ENCODE measurements around the gene GRIK2. TPM values are rescaled to one million over a fixed set of nuclear protein-coding genes. Genes with fewer than 3 reads are reported as not detected.

GRIK2 gene
- total RNA-seq, 2 experiments from 2014 or later = not detected

- no peaks in the 10 kb centered on the region for H3K27me3 Mint-ChIP-seq
- H3K36me3 Mint-ChIP-seq (ENCODE audit: low read depth) = no peaks in the 10 kb centered on the region
- no peak for TF ChIP-seq CTCF (IDR thresholded peaks at IDR 0.05)
- no peak overlapping the region for H3K4me3 Mint-ChIP-seq
- no peak for ATAC-seq
- no peak overlapping the region for H3K27ac Mint-ChIP-seq
- no peaks in the 10 kb centered on the region for H3K4me1 Mint-ChIP-seq (ENCODE audit: low read depth)
- intact Hi-C loops (cut with micrococcal nuclease) = no loop called here
- no peak for DNase-seq
- POLR2A ChIA-PET = no interaction called here
- CTCF ChIA-PET = no interaction called here
- H3K9me3 Mint-ChIP-seq = no peaks in the 10 kb centered on the region
Measured at GRCh38 chr6:101558712-101559111, 165.2 kb downstream of the GRIK2 start.

GRCh38 chr6:101572627-101573026, 179.1 kb downstream of the GRIK2 start:
- Mint-ChIP-seq H3K4me1 (ENCODE audit: low read depth) (no peaks in the 10 kb centered on the region), H3K27ac (no peak overlapping the region), H3K36me3 (ENCODE audit: low read depth) (no peaks in the 10 kb centered on the region), H3K4me3 (no peak overlapping the region), H3K27me3 (no peaks in the 10 kb centered on the region), H3K9me3 (no peaks in the 10 kb centered on the region)
- POLR2A ChIA-PET = no interaction called here
- TF ChIP-seq CTCF (IDR thresholded peaks at IDR 0.05) = no peak
- DNase-seq = no peak
- no peak for ATAC-seq
- CTCF ChIA-PET = no interaction called here
- intact Hi-C loops (cut with micrococcal nuclease) = no loop called here

GRCh38 chr6:101577091-101577490, 183.6 kb downstream of the GRIK2 start:
- DNase-seq = no peak
- CTCF ChIA-PET = no interaction called here
- H3K27me3 Mint-ChIP-seq = no peaks in the 10 kb centered on the region
- no peak for TF ChIP-seq CTCF (IDR thresholded peaks at IDR 0.05)
- intact Hi-C loops (cut with micrococcal nuclease) = no loop called here
- no peaks in the 10 kb centered on the region for H3K36me3 Mint-ChIP-seq (ENCODE audit: low read depth)
- no peak overlapping the region for H3K4me3 Mint-ChIP-seq
- no peak overlapping the region for H3K27ac Mint-ChIP-seq
- ATAC-seq = no peak
- no peaks in the 10 kb centered on the region for H3K4me1 Mint-ChIP-seq (ENCODE audit: low read depth)
- no peaks in the 10 kb centered on the region for H3K9me3 Mint-ChIP-seq
- POLR2A ChIA-PET = no interaction called here

GRCh38 chr6:101578306-101578705, 184.8 kb downstream of the GRIK2 start:
- Mint-ChIP-seq H3K36me3 (ENCODE audit: low read depth) (no peaks in the 10 kb centered on the region), H3K27me3 (no peaks in the 10 kb centered on the region), H3K4me1 (ENCODE audit: low read depth) (no peaks in the 10 kb centered on the region), H3K27ac (no peak overlapping the region), H3K4me3 (no peak overlapping the region), H3K9me3 (no peaks in the 10 kb centered on the region)
- intact Hi-C loops (cut with micrococcal nuclease) = no loop called here
- ChIA-PET CTCF (no interaction called here), POLR2A (no interaction called here)
- DNase-seq = no peak
- ATAC-seq = no peak
- TF ChIP-seq CTCF (IDR thresholded peaks at IDR 0.05) = no peak

GRCh38 chr6:101582792-101583191, 189.3 kb downstream of the GRIK2 start:
- ChIA-PET CTCF (no interaction called here), POLR2A (no interaction called here)
- no peaks in the 10 kb centered on the region for H3K4me1 Mint-ChIP-seq (ENCODE audit: low read depth)
- ATAC-seq = no peak
- H3K9me3 Mint-ChIP-seq = no peaks in the 10 kb centered on the region
- no peak for TF ChIP-seq CTCF (IDR thresholded peaks at IDR 0.05)
- no peak for DNase-seq
- H3K4me3 Mint-ChIP-seq = no peak overlapping the region
- no peak overlapping the region for H3K27ac Mint-ChIP-seq
- intact Hi-C loops (cut with micrococcal nuclease) = no loop called here
- H3K27me3 Mint-ChIP-seq = no peaks in the 10 kb centered on the region
- H3K36me3 Mint-ChIP-seq (ENCODE audit: low read depth) = no peaks in the 10 kb centered on the region
